MCF 10A (cell line): ENCODE data around the gene KCNC3. TPM values are rescaled to one million over a fixed set of nuclear protein-coding genes. Genes with fewer than 3 reads are reported as not detected.

Experiments used
- BruUV-seq: library from RNA; stranded (reverse); fragments of 400-500 nt; replicated peaks from 2 replicates; lab custom pipeline; 2021; lab: Mats Ljungman, UMichigan
- CTCF ChIA-PET: fragments of 300-600 bp; sonication (Branson Sonifier 250); formaldehyde crosslinking; extraction: SDS; loops from one replicate; lab custom pipeline; 2021; ENCODE audit warnings: antibody characterized with exemption, inconsistent platforms; lab: Yijun Ruan, JAX
- POLR2A ChIA-PET: fragments of 300-600, 350-650 bp; sonication (Branson Sonifier 250); formaldehyde crosslinking; extraction: SDS; loops from one replicate; lab custom pipeline; 2020; ENCODE audit warnings: antibody characterized with exemption, inconsistent platforms; lab: Yijun Ruan, JAX
- DNase-seq: peaks from one replicate; pipeline ENCODE4 v3.0.0-alpha.2; 2018; ENCODE audit not compliant: unreplicated experiment
- H3K27ac Mint-ChIP-seq: one replicate; pipeline ENCODE4 v1.8.0; 2022; ENCODE audit warnings: mild to moderate bottlenecking, low read depth, mixed read lengths; ENCODE audit not compliant: unreplicated experiment
- H3K27me3 Mint-ChIP-seq: one replicate; pipeline ENCODE4 v1.8.0; 2022; ENCODE audit warnings: mixed read lengths; ENCODE audit not compliant: insufficient read depth, unreplicated experiment
- H3K36me3 Mint-ChIP-seq: one replicate; pipeline ENCODE4 v1.8.0; 2022; ENCODE audit warnings: mild to moderate bottlenecking, moderate library complexity, mixed read lengths; ENCODE audit not compliant: insufficient read depth, unreplicated experiment
- H3K4me1 Mint-ChIP-seq: one replicate; pipeline ENCODE4 v1.8.0; 2022; ENCODE audit warnings: mixed read lengths; ENCODE audit not compliant: insufficient read depth, unreplicated experiment
- H3K4me3 Mint-ChIP-seq: one replicate; pipeline ENCODE4 v1.8.0; 2022; ENCODE audit warnings: mild to moderate bottlenecking, moderate library complexity, mixed read lengths; ENCODE audit not compliant: unreplicated experiment
- H3K9me3 Mint-ChIP-seq: one replicate; pipeline ENCODE4 v1.8.0; 2022; ENCODE audit warnings: mixed read lengths; ENCODE audit not compliant: unreplicated experiment
- intact Hi-C: fragments of 100-400 bp; cut with micrococcal nuclease; formaldehyde crosslinking; loops from 2 replicates; pipeline ENCODE4 v1.14.1; 2022
- total RNA-seq: library from RNA; stranded (reverse); gene quantifications from 2 replicates; pipeline ENCODE4 v1.2.3, GENCODE V29; 2022
- TF ChIP-seq, protein P1 (sequence below): fragments of 200-600 bp; IDR thresholded peaks from one replicate; pipeline ENCODE4 v1.8.0; 2022; ENCODE audit warnings: antibody characterized with exemption, mild to moderate bottlenecking; ENCODE audit not compliant: unreplicated experiment

The KCNC3 gene
- total RNA-seq, 1 experiment from 2014 or later, result not detected

DNA sequence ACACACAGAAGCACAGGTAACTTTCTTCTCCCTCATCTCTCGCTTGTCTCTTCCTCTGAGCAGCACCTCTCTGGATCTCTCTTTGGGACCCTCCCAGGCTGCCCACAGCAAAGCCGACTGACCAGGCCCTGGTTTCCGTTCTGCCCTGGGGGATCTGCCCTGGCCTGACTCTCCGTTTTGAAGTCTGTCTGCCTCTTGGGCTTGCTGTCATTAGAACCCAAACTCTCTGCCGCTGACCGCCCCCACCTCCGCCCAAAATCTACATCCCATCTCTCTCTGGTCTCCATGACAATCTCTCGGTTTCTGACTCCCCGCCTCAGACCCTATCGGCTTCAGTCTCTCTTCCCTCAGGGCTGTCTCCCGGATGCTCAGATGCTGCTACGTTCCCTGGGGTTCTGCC is 6.9 kb downstream of the KCNC3 start:
- Mint-ChIP-seq H3K4me3 (no peak overlapping the region), H3K27ac (no peak overlapping the region), H3K36me3 (no peaks in the 10 kb centered on the region), H3K9me3 (peaks cover 31% of the 10 kb centered on the region), H3K27me3 (peaks cover 8% of the 10 kb centered on the region), H3K4me1 (no peaks in the 10 kb centered on the region)
- TF ChIP-seq, protein P1, sequence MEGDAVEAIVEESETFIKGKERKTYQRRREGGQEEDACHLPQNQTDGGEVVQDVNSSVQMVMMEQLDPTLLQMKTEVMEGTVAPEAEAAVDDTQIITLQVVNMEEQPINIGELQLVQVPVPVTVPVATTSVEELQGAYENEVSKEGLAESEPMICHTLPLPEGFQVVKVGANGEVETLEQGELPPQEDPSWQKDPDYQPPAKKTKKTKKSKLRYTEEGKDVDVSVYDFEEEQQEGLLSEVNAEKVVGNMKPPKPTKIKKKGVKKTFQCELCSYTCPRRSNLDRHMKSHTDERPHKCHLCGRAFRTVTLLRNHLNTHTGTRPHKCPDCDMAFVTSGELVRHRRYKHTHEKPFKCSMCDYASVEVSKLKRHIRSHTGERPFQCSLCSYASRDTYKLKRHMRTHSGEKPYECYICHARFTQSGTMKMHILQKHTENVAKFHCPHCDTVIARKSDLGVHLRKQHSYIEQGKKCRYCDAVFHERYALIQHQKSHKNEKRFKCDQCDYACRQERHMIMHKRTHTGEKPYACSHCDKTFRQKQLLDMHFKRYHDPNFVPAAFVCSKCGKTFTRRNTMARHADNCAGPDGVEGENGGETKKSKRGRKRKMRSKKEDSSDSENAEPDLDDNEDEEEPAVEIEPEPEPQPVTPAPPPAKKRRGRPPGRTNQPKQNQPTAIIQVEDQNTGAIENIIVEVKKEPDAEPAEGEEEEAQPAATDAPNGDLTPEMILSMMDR, result no peak
- POLR2A ChIA-PET, result no interaction called here
- intact Hi-C loops, result no loop called here
- CTCF ChIA-PET, result no interaction called here
- no peak for DNase-seq
- BruUV-seq, result no TSS peak

DNA sequence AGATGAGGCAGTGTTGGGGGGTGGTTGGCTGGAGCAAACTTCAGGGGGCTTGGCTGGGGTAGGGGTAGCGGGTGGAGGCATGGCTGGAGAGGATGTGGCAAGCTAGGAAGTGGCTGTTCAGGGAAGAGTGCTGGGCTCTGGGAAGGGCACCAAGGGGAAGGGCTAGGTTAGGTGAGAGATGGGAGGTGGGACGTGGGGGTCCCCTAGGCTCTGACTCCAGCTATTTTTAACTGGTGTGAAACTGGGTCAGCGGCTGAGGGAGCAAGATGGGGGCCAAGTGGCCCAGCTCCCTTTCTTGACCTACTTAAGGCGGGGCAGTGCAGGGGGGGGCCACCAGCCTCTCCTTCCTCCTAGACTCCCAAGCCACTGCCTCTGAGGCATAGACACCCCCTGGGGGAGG is 7.3 kb downstream of the KCNC3 start:
- intact Hi-C loops, result no loop called here
- Mint-ChIP-seq H3K36me3 (no peaks in the 10 kb centered on the region), H3K27me3 (peaks cover 4% of the 10 kb centered on the region), H3K27ac (no peak overlapping the region), H3K4me3 (no peak overlapping the region), H3K9me3 (peaks cover 27% of the 10 kb centered on the region), H3K4me1 (no peaks in the 10 kb centered on the region)
- DNase-seq, result no peak
- POLR2A ChIA-PET, result no interaction called here
- TF ChIP-seq, protein P1, result no peak
- no TSS peak for BruUV-seq
- CTCF ChIA-PET, result no interaction called here

DNA sequence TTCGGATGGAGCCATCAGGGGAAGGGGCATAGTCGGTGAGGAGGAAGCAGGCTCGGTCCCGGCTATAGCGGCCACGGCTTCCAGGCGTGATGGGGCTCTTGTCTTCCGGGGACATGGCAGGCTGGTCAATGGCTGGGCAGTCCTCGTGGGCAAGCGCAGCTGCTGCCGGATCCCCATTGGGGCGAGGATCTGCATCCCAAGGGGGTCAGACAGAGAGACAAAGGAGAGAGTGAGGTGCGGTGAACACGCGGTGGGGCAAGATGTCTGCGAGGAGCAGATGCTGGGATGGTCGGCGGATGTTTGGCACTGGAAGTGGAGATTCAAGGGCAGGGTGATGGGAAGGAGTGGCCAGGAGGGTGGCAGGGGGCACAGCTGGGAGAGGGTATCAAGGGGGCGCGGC is 8.6 kb downstream of the KCNC3 start:
- Mint-ChIP-seq H3K4me3 (no peak overlapping the region), H3K36me3 (no peaks in the 10 kb centered on the region), H3K27ac (no peak overlapping the region), H3K4me1 (no peaks in the 10 kb centered on the region), H3K9me3 (peaks cover 26% of the 10 kb centered on the region), H3K27me3 (peaks cover 6% of the 10 kb centered on the region)
- no peak for DNase-seq
- intact Hi-C loops, result no loop called here
- CTCF ChIA-PET, result interaction anchor here (0.5 kb wide), 1 partner anchor 246 kb away, joined by 3 read pairs; no protein-coding TSS in a partner anchor
- POLR2A ChIA-PET, result interaction anchor here (1.0 kb wide), 1 partner anchor 79 kb away, joined by 3 read pairs; no protein-coding TSS in a partner anchor
- BruUV-seq, result no TSS peak
- TF ChIP-seq, protein P1, result no peak

DNA sequence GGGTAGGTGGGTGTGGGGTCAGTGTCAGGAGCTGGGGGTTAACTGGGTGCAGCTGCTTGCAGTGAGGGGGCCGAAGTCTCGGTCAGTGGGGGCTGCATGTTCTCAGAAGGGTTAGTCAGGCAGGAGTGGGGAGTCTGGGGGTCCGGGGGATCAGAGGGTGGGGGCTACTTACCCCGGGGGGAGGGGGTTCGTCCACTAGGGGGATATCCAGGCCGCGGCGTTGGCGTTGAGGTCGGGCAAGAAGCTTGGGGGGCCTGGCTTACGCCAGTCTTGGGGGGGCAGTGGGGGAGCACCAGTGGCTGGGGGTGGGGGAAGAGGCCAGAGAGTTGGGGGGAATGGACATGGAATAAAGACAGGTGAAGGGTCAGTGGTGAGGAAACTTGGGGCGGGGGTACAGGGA is 9.1 kb downstream of the KCNC3 start:
- Mint-ChIP-seq H3K4me1 (peaks cover 2% of the 10 kb centered on the region), H3K9me3 (peaks cover 26% of the 10 kb centered on the region), H3K27me3 (peaks cover 12% of the 10 kb centered on the region), H3K27ac (no peak overlapping the region), H3K36me3 (no peaks in the 10 kb centered on the region), H3K4me3 (no peak overlapping the region)
- intact Hi-C loops, result no loop called here
- ChIA-PET POLR2A (no interaction called here), CTCF (no interaction called here)
- DNase-seq, result no peak
- no TSS peak for BruUV-seq
- TF ChIP-seq, protein P1, result no peak
